ENCODE measurements around the gene PIWIL4. TPM values are rescaled to one million over a fixed set of nuclear protein-coding genes. Genes with fewer than 3 reads are reported as not detected.
A peak's percentile ranks its signal among the peaks of the same experiment; 100 is the strongest.

PIWIL4 gene
- total and polyA plus RNA-seq, 9 of the 15 experiments (the other 6 are each of a cell fraction or from before 2014, with no cell fraction given), result 6.3 to 17.0 (median 10.8) TPM

- peak in 1 of 3 experiments; percentile 62 for TF ChIP-seq YY1 (IDR thresholded peaks at IDR 0.05; ENCODE audit: borderline replicate concordance in 1 of 3, control insufficient read depth in 1 of 3, extremely low read depth in 1 of 3, insufficient read depth in 3 of 3, insufficient read length in 1 of 3, insufficient replicate concordance in 2 of 3, low read depth in 1 of 3, low read length in 2 of 3)
- TF ChIP-seq ATF1 (CRISPR knock-in tag; IDR thresholded peaks at IDR 0.05), result no peak
- TF ChIP-seq ATF1 (tag; IDR thresholded peaks at IDR 0.05), result peak; percentile 70
- TF ChIP-seq RBBP5 (IDR thresholded peaks at IDR 0.05; ENCODE audit: borderline replicate concordance, insufficient read depth, low read length, poor library complexity, severe bottlenecking), result peak; percentile 76
- no peak for TF ChIP-seq RBM34 (IDR thresholded peaks at IDR 0.05; ENCODE audit: borderline replicate concordance, insufficient read depth, low read length)
- TF ChIP-seq SOX6 (IDR thresholded peaks at IDR 0.05), result no peak
- no peak for TF ChIP-seq MCM2 (IDR thresholded peaks at IDR 0.05; ENCODE audit: low read depth)
- peak; percentile 53; the same call in 1 of the 2 replicates for TF ChIP-seq RB1 (IDR thresholded peaks at IDR 0.05; ENCODE audit: low read depth)
- TF ChIP-seq, protein P1, sequence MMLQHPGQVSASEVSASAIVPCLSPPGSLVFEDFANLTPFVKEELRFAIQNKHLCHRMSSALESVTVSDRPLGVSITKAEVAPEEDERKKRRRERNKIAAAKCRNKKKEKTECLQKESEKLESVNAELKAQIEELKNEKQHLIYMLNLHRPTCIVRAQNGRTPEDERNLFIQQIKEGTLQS (IDR thresholded peaks at IDR 0.05), result no peak
- TF ChIP-seq, protein P1 (CRISPR knock-in tag; conservative IDR thresholded peaks at IDR 0.05), result peak; percentile 55; the same call in 1 of the 2 replicates
- TF ChIP-seq PURB (CRISPR knock-in tag; IDR thresholded peaks at IDR 0.05; ENCODE audit: low read depth), result no peak
- TF ChIP-seq ZNF407 (IDR thresholded peaks at IDR 0.05; ENCODE audit: low read depth), result no peak
- TF ChIP-seq NRF1 (conservative IDR thresholded peaks at IDR 0.05 in 1 of 2, IDR thresholded peaks at IDR 0.05 in 1 of 2), result peak; percentile 80 to 83
- TF ChIP-seq ZNF445 (CRISPR knock-in tag; IDR thresholded peaks at IDR 0.05; ENCODE audit: low read depth), result no peak
- peak; percentile 74 to 85; a peak in 3 of 4 replicates for TF ChIP-seq NONO (IDR thresholded peaks at IDR 0.05; ENCODE audit: low read depth in 2 of 2, low read length in 1 of 2)
- TF ChIP-seq, protein P2, sequence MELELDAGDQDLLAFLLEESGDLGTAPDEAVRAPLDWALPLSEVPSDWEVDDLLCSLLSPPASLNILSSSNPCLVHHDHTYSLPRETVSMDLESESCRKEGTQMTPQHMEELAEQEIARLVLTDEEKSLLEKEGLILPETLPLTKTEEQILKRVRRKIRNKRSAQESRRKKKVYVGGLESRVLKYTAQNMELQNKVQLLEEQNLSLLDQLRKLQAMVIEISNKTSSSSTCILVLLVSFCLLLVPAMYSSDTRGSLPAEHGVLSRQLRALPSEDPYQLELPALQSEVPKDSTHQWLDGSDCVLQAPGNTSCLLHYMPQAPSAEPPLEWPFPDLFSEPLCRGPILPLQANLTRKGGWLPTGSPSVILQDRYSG (tag; conservative IDR thresholded peaks at IDR 0.05; ENCODE audit: low read depth), result no peak
These were observed 23.2 kb upstream of the PIWIL4 start, which contains the start of gene FUT4 (continued) for GRCh38 chr11:94543695-94544645.
